ENCODE measurements around the gene DPH7. TPM values are rescaled to one million over a fixed set of nuclear protein-coding genes. Genes with fewer than 3 reads are reported as not detected.
"Not testable (repeated sequence)": the region's sequence is repeated elsewhere in the genome, so short reads cannot be mapped to it uniquely, and the experiment has no call there.

The DPH7 gene
- total RNA-seq, 4 donors from 2014 or later = 40.8 to 61.5 (median 42.4) TPM

- DNase-seq (ENCODE audit: low spot score in 2 of 2) = no peak
- Histone ChIP-seq H3K27me3 (no peaks in the 10 kb centered on the region), H3K9me3 (no peaks in the 10 kb centered on the region), H3K4me1 (peaks cover 0 to 44% (median 12%) of the 10 kb centered on the region in 4 donors), H3K36me3 (peaks cover 0 to 45% (median 0%) of the 10 kb centered on the region in 3 donors), H3K27ac (peak overlapping the region in 3 of 4 donors; percentile 64 to 85 (median 73)), H3K4me3 (no peak overlapping the region)
- 75 to 76% methylated on average over 5 to 10 of the region's 10 CpGs for WGBS, 2 donors
- TF ChIP-seq POLR2A (IDR thresholded peaks at IDR 0.05) = no peak
Observed at GRCh38 chr9:137545123-137545522, 33.6 kb downstream of the DPH7 start.

DNA sequence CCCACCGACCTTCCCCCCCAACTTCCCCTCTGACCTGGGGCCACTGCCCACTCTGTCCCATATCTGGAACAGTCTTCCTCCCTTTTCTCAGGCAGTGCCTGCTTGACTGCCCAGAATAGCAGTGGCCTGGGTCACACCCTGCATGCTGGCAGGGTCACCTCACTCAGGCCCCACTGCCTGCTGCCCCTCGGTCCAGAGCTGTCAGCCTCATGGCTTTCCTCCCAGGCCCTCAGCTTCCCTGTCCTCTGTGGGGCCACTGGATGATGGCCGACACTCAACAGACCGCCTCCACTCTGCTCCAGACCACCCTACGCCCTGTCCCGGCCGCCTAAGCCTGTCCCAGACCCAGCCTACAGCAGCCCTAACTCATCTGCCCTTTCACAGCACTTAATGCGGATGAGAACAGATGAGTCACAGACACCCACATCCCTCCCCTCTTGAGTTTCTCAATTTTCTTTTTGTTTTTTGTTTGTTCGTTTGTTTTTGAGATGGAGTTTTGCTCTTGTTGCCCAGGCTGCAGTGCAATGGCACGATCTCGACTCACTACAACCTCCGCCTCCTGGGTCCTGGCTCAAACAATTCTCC lies 34.5 kb downstream of the DPH7 start:
- Histone ChIP-seq H3K27me3 (no peaks in the 10 kb centered on the region), H3K9me3 (no peaks in the 10 kb centered on the region), H3K27ac (peak overlapping the region in 3 of 4 donors; percentile 64 to 85 (median 73)), H3K4me1 (peaks cover 0 to 36% (median 5%) of the 10 kb centered on the region in 4 donors), H3K36me3 (peaks cover 0 to 53% (median 0%) of the 10 kb centered on the region in 3 donors), H3K4me3 (no peak overlapping the region)
- WGBS, 2 donors = 50 to 57% methylated on average over 12 of the region's 12 CpGs
- DNase-seq (ENCODE audit: low spot score in 2 of 2) = no peak
- TF ChIP-seq POLR2A (IDR thresholded peaks at IDR 0.05) = no peak
- peak in 1 of 2 donors; percentile 33 for TF ChIP-seq EP300 (IDR thresholded peaks at IDR 0.05)
- no peak for TF ChIP-seq CTCF (IDR thresholded peaks at IDR 0.05)

DNA sequence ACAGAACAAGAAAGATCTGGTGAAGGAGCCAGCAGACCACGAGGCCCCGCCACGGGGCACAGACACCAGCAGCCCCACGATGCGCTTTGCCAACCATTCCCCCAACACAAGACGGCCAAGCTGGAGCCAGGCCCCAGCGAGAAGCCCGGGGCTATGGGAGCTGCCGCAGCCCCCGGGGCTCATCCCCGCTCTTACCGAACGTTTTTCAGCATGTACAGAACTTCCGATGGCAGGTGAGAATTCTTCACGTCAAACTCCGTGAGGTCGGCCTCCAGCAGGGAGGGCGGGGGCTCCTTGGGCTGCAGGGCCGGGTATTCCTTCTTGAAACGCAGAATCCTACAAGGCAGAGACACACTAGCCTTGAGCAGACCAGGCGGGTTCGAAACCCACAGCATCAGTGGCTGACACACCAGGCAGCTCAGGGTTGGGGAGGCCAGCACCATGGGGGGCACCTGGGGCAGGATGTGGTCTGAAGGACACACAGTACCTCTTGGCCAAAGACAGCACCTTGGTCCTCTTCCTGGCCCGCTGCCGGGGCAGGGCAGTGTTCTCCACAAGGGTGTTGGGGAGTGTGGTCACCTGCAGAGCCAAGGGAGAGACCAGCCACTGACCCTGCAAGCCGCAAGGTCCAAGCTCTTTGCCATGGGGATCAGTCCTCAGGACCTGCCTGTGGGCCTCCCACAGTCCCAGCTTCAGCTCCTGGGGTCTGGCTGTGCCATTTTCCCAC lies 35.3 kb downstream of the DPH7 start:
- H3K4me1 ChIP-seq = peaks cover 0 to 27% (median 0%) of the 10 kb centered on the region in 4 donors
- H3K36me3 ChIP-seq = peaks cover 0 to 62% (median 0%) of the 10 kb centered on the region in 3 donors
- peak overlapping the region in 3 of 4 donors; percentile 64 to 85 (median 73) for H3K27ac ChIP-seq
- no peaks in the 10 kb centered on the region for H3K27me3 ChIP-seq
- TF ChIP-seq CTCF (IDR thresholded peaks at IDR 0.05) (no peak), POLR2A (IDR thresholded peaks at IDR 0.05) (no peak), EP300 (IDR thresholded peaks at IDR 0.05) (no peak)
- DNase-seq (ENCODE audit: low spot score in 2 of 2) = no peak
- H3K4me3 ChIP-seq = no peak overlapping the region
- H3K9me3 ChIP-seq = no peaks in the 10 kb centered on the region
- WGBS, 2 donors = 93 to 94% methylated on average over 25 of the region's 25 CpGs

DNA sequence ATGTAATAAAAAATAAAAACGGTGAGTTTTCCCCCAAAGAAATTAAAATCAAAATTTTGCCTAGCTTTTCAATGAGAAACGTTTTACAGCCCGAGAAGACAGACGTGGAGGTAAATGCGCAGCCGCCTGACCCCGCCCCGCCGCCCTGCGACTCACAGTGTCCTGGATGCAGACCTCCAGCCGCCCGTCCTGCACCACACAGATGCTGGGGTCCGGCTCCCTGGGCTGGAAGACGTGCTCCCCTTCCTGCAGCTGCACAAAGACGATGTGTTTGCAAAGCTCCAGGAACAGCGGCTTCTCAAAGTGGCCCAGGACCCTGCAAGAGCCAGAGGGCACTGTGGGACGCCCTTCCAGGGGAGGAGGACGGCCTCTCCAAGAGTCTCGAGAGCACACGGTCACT lies 36.2 kb downstream of the DPH7 start:
- Histone ChIP-seq H3K36me3 (peaks cover 0 to 69% (median 0%) of the 10 kb centered on the region in 3 donors), H3K9me3 (no peaks in the 10 kb centered on the region), H3K4me1 (peaks cover 0 to 23% (median 0%) of the 10 kb centered on the region in 4 donors), H3K4me3 (no peak overlapping the region), H3K27me3 (no peaks in the 10 kb centered on the region), H3K27ac (no peak overlapping the region)
- 77 to 78% methylated on average over 17 to 20 of the region's 20 CpGs for WGBS, 2 donors
- TF ChIP-seq CTCF (IDR thresholded peaks at IDR 0.05) = no peak
- TF ChIP-seq EP300 (IDR thresholded peaks at IDR 0.05) = no peak
- TF ChIP-seq POLR2A (IDR thresholded peaks at IDR 0.05) = no peak
- no peak for DNase-seq (ENCODE audit: low spot score in 2 of 2)

DNA sequence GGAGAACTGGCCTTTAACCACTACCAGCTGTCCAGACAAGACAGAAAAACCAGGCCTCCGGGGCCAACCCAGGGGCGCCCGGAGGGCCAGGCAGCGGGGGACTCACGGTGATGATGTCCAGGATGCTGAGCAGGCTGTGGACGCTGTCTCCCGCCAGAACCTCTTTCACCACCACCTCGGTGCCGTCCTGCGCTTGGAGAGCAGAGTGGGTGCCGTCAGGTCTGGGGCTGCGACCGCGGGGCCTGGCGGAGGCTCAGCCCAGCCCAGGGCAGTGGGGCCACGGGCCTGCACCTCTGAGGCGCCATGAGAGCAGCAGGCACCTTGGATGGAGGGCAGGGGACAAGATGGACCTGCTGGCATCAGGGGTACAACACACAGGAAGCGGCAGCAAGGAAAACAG lies 38.2 kb downstream of the DPH7 start:
- Histone ChIP-seq H3K9me3 (no peaks in the 10 kb centered on the region), H3K4me3 (no peak overlapping the region), H3K36me3 (peaks cover 0 to 74% (median 0%) of the 10 kb centered on the region in 3 donors), H3K27me3 (no peaks in the 10 kb centered on the region), H3K27ac (no peak overlapping the region), H3K4me1 (peaks cover 0 to 18% (median 0%) of the 10 kb centered on the region in 4 donors)
- DNase-seq (ENCODE audit: low spot score in 2 of 2) = no peak
- 82 to 86% methylated on average over 15 to 18 of the region's 18 CpGs for WGBS, 2 donors
- no peak for TF ChIP-seq POLR2A (IDR thresholded peaks at IDR 0.05)

DNA sequence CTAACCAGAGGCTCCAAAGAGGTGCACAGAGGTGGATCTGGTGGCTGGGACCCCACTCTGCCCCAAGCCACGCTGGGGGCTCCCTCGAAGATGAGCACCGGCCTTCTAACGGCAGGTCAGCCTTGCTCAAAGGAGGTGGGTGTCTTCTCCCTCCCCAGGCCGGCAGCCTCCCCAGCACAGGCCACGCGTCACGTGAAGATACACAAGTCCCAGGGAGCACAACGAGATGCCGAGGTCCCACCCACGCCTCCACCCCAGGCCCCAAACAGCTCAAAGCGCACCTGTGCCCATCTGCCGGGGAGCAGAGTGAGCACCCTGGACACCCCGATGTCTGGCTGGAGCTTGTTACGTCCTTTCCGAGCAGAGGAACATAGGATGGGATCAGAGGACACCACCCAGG lies 40.7 kb downstream of the DPH7 start:
- peaks cover 0 to 11% (median 4%) of the 10 kb centered on the region in 4 donors for H3K4me1 ChIP-seq
- no peak for TF ChIP-seq EP300 (IDR thresholded peaks at IDR 0.05)
- TF ChIP-seq POLR2A (IDR thresholded peaks at IDR 0.05) = no peak
- no peak for TF ChIP-seq CTCF (IDR thresholded peaks at IDR 0.05)
- no peak for DNase-seq (ENCODE audit: low spot score in 2 of 2)
- no peak overlapping the region for H3K4me3 ChIP-seq
- no peak overlapping the region for H3K27ac ChIP-seq
- peaks cover 0 to 66% (median 0%) of the 10 kb centered on the region in 3 donors for H3K36me3 ChIP-seq
- H3K9me3 ChIP-seq = no peaks in the 10 kb centered on the region
- no peaks in the 10 kb centered on the region for H3K27me3 ChIP-seq
- WGBS, 2 donors = 91 to 95% methylated on average over 15 of the region's 16 CpGs

DNA sequence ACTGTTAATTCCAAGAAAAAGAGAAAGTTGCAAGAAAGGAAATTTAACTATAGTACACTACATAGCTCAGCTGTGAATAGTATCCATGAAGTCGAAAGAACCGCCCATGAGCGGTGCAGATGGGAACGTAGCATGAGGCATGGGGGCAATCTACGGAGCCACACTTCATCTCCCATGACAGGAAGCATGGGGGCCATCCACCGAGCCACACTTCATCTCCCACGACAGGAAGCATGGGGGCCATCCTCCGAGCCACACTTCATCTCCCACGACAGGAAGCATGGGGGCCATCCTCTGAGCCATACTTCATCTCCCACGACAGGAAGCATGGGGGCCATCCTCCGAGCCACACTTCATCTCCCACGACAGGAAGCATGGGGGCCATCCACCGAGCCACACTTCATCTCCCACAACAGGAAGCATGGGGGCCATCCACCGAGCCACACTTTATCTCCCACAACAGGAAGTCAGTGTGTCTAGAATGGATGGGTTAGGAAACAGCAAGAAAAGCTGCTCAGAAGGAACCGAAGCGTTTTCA lies 42.1 kb downstream of the DPH7 start:
- H3K27ac ChIP-seq; DNase-seq (ENCODE audit: low spot score in 2 of 2); H3K4me3 ChIP-seq; H3K9me3 ChIP-seq; H3K27me3 ChIP-seq: not testable (repeated sequence)
- WGBS, 2 donors = 74% methylated on average over 16 of the region's 16 CpGs
- H3K36me3 ChIP-seq = peaks cover 0 to 54% (median 0%) of the 10 kb centered on the region in 3 donors
- peaks cover 0 to 11% (median 4%) of the 10 kb centered on the region in 4 donors for H3K4me1 ChIP-seq

Measured in tibial nerve (tissue), 4 donors.